ENCODE results near the gene PLAC1. TPM values are rescaled to one million over a fixed set of nuclear protein-coding genes. Genes with fewer than 3 reads are reported as not detected.

Gene PLAC1
- total and polyA plus RNA-seq, 2 experiments from 2014 or later = 0.50 to 0.83 TPM

- Mint-ChIP-seq H3K27me3 (ENCODE audit: insufficient read depth, low read depth, poor library complexity) (no peaks in the 10 kb centered on the region), H3K36me3 (ENCODE audit: low read depth) (no peaks in the 10 kb centered on the region), H3K27ac (no peak overlapping the region), H3K9me3 (no peaks in the 10 kb centered on the region), H3K4me3 (no peak overlapping the region), H3K4me1 (peaks cover 5% of the 10 kb centered on the region; the same call in 2 of the 3 replicates)
- Histone ChIP-seq H3K9me2 (ENCODE audit: insufficient read depth) (no peaks in the 10 kb centered on the region), H4K20me1 (replicated peaks; ENCODE audit: insufficient read depth) (no peaks in the 10 kb centered on the region), H3F3A (replicated peaks; ENCODE audit: low read depth) (no peaks in the 10 kb centered on the region), H2AFZ (no peak overlapping the region), H3K79me2 (replicated peaks; ENCODE audit: insufficient read depth) (no peaks in the 10 kb centered on the region), H3K36me3 (ENCODE audit: insufficient read depth) (no peaks in the 10 kb centered on the region), H3K27ac (ENCODE audit: low read depth) (no peak overlapping the region), H3K27me3 (ENCODE audit: insufficient read depth) (no peaks in the 10 kb centered on the region), H3K4me3 (no peak overlapping the region), H3K4me2 (no peak overlapping the region), H3K4me1 (ENCODE audit: insufficient read depth) (no peaks in the 10 kb centered on the region)
- no peak for ATAC-seq
- no peak for DNase-seq (ENCODE audit: low spot score)
- TF ChIP-seq ZNF114 (CRISPR knock-in tag; IDR thresholded peaks at IDR 0.05) (no peak), EZH2 (IDR thresholded peaks at IDR 0.05; ENCODE audit: low read depth, unreplicated experiment) (no peak), REST (IDR thresholded peaks at IDR 0.05; ENCODE audit: unreplicated experiment) (no peak), NANOG (IDR thresholded peaks at IDR 0.05; ENCODE audit: borderline replicate concordance) (no peak), ZNF331 (CRISPR knock-in tag; IDR thresholded peaks at IDR 0.05; ENCODE audit: low read depth) (no peak), POLR2AphosphoS5 (IDR thresholded peaks at IDR 0.05; ENCODE audit: low read depth) (no peak), EZH2phosphoT487 (IDR thresholded peaks at IDR 0.05; ENCODE audit: unreplicated experiment) (no peak), CREB1 (CRISPR knock-in tag; IDR thresholded peaks at IDR 0.05; ENCODE audit: low read depth) (no peak), STAT1 (IDR thresholded peaks at IDR 0.05; ENCODE audit: unreplicated experiment) (no peak), JUNB (IDR thresholded peaks at IDR 0.05; ENCODE audit: unreplicated experiment) (no peak)
- TF ChIP-seq, protein P1, sequence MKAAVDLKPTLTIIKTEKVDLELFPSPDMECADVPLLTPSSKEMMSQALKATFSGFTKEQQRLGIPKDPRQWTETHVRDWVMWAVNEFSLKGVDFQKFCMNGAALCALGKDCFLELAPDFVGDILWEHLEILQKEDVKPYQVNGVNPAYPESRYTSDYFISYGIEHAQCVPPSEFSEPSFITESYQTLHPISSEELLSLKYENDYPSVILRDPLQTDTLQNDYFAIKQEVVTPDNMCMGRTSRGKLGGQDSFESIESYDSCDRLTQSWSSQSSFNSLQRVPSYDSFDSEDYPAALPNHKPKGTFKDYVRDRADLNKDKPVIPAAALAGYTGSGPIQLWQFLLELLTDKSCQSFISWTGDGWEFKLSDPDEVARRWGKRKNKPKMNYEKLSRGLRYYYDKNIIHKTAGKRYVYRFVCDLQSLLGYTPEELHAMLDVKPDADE (IDR thresholded peaks at IDR 0.05) = no peak
- TF ChIP-seq, protein P2, sequence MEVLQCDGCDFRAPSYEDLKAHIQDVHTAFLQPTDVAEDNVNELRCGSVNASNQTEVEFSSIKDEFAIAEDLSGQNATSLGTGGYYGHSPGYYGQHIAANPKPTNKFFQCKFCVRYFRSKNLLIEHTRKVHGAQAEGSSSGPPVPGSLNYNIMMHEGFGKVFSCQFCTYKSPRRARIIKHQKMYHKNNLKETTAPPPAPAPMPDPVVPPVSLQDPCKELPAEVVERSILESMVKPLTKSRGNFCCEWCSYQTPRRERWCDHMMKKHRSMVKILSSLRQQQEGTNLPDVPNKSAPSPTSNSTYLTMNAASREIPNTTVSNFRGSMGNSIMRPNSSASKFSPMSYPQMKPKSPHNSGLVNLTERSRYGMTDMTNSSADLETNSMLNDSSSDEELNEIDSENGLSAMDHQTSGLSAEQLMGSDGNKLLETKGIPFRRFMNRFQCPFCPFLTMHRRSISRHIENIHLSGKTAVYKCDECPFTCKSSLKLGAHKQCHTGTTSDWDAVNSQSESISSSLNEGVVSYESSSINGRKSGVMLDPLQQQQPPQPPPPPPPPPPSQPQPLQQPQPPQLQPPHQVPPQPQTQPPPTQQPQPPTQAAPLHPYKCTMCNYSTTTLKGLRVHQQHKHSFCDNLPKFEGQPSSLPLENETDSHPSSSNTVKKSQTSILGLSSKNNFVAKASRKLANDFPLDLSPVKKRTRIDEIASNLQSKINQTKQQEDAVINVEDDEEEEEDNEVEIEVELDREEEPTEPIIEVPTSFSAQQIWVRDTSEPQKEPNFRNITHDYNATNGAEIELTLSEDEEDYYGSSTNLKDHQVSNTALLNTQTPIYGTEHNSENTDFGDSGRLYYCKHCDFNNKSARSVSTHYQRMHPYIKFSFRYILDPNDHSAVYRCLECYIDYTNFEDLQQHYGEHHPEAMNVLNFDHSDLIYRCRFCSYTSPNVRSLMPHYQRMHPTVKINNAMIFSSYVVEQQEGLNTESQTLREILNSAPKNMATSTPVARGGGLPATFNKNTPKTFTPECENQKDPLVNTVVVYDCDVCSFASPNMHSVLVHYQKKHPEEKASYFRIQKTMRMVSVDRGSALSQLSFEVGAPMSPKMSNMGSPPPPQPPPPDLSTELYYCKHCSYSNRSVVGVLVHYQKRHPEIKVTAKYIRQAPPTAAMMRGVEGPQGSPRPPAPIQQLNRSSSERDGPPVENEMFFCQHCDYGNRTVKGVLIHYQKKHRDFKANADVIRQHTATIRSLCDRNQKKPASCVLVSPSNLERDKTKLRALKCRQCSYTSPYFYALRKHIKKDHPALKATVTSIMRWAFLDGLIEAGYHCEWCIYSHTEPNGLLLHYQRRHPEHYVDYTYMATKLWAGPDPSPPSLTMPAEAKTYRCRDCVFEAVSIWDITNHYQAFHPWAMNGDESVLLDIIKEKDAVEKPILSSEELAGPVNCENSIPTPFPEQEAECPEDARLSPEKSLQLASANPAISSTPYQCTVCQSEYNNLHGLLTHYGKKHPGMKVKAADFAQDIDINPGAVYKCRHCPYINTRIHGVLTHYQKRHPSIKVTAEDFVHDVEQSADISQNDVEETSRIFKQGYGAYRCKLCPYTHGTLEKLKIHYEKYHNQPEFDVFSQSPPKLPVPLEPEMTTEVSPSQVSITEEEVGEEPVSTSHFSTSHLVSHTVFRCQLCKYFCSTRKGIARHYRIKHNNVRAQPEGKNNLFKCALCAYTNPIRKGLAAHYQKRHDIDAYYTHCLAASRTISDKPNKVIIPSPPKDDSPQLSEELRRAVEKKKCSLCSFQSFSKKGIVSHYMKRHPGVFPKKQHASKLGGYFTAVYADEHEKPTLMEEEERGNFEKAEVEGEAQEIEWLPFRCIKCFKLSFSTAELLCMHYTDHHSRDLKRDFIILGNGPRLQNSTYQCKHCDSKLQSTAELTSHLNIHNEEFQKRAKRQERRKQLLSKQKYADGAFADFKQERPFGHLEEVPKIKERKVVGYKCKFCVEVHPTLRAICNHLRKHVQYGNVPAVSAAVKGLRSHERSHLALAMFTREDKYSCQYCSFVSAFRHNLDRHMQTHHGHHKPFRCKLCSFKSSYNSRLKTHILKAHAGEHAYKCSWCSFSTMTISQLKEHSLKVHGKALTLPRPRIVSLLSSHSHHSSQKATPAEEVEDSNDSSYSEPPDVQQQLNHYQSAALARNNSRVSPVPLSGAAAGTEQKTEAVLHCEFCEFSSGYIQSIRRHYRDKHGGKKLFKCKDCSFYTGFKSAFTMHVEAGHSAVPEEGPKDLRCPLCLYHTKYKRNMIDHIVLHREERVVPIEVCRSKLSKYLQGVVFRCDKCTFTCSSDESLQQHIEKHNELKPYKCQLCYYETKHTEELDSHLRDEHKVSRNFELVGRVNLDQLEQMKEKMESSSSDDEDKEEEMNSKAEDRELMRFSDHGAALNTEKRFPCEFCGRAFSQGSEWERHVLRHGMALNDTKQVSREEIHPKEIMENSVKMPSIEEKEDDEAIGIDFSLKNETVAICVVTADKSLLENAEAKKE (CRISPR knock-in tag; IDR thresholded peaks at IDR 0.05) = no peak
- TF ChIP-seq, protein P3, sequence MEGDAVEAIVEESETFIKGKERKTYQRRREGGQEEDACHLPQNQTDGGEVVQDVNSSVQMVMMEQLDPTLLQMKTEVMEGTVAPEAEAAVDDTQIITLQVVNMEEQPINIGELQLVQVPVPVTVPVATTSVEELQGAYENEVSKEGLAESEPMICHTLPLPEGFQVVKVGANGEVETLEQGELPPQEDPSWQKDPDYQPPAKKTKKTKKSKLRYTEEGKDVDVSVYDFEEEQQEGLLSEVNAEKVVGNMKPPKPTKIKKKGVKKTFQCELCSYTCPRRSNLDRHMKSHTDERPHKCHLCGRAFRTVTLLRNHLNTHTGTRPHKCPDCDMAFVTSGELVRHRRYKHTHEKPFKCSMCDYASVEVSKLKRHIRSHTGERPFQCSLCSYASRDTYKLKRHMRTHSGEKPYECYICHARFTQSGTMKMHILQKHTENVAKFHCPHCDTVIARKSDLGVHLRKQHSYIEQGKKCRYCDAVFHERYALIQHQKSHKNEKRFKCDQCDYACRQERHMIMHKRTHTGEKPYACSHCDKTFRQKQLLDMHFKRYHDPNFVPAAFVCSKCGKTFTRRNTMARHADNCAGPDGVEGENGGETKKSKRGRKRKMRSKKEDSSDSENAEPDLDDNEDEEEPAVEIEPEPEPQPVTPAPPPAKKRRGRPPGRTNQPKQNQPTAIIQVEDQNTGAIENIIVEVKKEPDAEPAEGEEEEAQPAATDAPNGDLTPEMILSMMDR (conservative IDR thresholded peaks at IDR 0.05; ENCODE audit: low read depth in 2 of 2) = no peak
These were observed 33.2 kb upstream of the PLAC1 start for GRCh38 chrX:134691453-134691852.
